WTC11 (cell line): ENCODE data around the gene CNTNAP5. TPM values are rescaled to one million over a fixed set of nuclear protein-coding genes. Genes with fewer than 3 reads are reported as not detected.

ENCODE experiments used
- ATAC-seq: fragments of 200-7000 bp; cut with Tn5 transposase; 2 replicates; pipeline ENCODE4 v1.10.0; 2021; ENCODE audit warnings: mild to moderate bottlenecking, moderate library complexity
- CTCF ChIA-PET: fragments of 300-600 bp; sonication (Branson Sonifier 250); formaldehyde crosslinking; loops from one replicate; lab custom pipeline; 2021; ENCODE audit warnings: antibody characterized with exemption; lab: Charles Lee
- POLR2A ChIA-PET: fragments of 350-600 bp; sonication (Branson Sonifier 250); formaldehyde crosslinking; loops from one replicate; lab custom pipeline; 2021; ENCODE audit warnings: antibody characterized with exemption; lab: Charles Lee
- DNase-seq: peaks from one replicate; pipeline ENCODE4 v3.0.0; 2021; ENCODE audit warnings: low spot score
- H3K27ac Mint-ChIP-seq: 2 replicates; pipeline ENCODE4 v1.8.0; 2021; ENCODE audit warnings: mixed read lengths
- H3K27me3 Mint-ChIP-seq: 2 replicates; pipeline ENCODE4 v1.8.0; 2021; ENCODE audit warnings: low read depth, mild to moderate bottlenecking, moderate library complexity, mixed read lengths
- H3K36me3 Mint-ChIP-seq: 2 replicates; pipeline ENCODE4 v1.8.0; 2021; ENCODE audit warnings: mixed read lengths
- H3K4me1 Mint-ChIP-seq: 2 replicates; pipeline ENCODE4 v1.8.0; 2022; ENCODE audit warnings: mixed read lengths
- H3K4me3 Mint-ChIP-seq: 2 replicates; pipeline ENCODE4 v1.8.0; 2021; ENCODE audit warnings: mild to moderate bottlenecking, moderate library complexity, mixed read lengths
- H3K9me3 Mint-ChIP-seq: 2 replicates; pipeline ENCODE4 v1.8.0; 2021; ENCODE audit warnings: mixed read lengths
- ATF1 ChIP-seq: sonication (generic); formaldehyde crosslinking; IDR thresholded peaks from 2 replicates; pipeline ENCODE4 v1.8.1; 2023; ENCODE audit warnings: mild to moderate bottlenecking, moderate library complexity, missing genetic modification reagents
- CREB1 ChIP-seq: sonication (generic); formaldehyde crosslinking; IDR thresholded peaks from 2 replicates; pipeline ENCODE4 v1.8.0; 2023; ENCODE audit warnings: mild to moderate bottlenecking, missing genetic modification reagents
- ELF4 ChIP-seq: sonication (generic); formaldehyde crosslinking; IDR thresholded peaks from 2 replicates; pipeline ENCODE4 v1.8.1; 2022; ENCODE audit warnings: low read depth, mild to moderate bottlenecking, moderate library complexity, missing genetic modification reagents
- EMX1 ChIP-seq: fragments of 250-450 bp; sonication (Bioruptor Pico); IDR thresholded peaks from 2 replicates; pipeline ENCODE4 v1.8.0; 2021; ENCODE audit warnings: mild to moderate bottlenecking
- FOXJ3 ChIP-seq: sonication (generic); formaldehyde crosslinking; IDR thresholded peaks from 2 replicates; pipeline ENCODE4 v1.9.0; 2021; ENCODE audit warnings: missing genetic modification reagents, mild to moderate bottlenecking, borderline replicate concordance
- FOXP1 ChIP-seq: sonication (generic); formaldehyde crosslinking; IDR thresholded peaks from 2 replicates; pipeline ENCODE4 v1.8.0; 2022; ENCODE audit warnings: missing genetic modification reagents, mild to moderate bottlenecking, moderate library complexity, borderline replicate concordance
- GABPB1 ChIP-seq: sonication (generic); formaldehyde crosslinking; IDR thresholded peaks from 2 replicates; pipeline ENCODE4 v1.8.1; 2023; ENCODE audit warnings: mild to moderate bottlenecking, missing genetic modification reagents
- GTF2I ChIP-seq: fragments of 250-450 bp; sonication (Bioruptor Pico); conservative IDR thresholded peaks from 2 replicates; pipeline ENCODE4 v1.4.0; 2021; ENCODE audit warnings: mild to moderate bottlenecking
- OVOL2 ChIP-seq: fragments of 250-450 bp; sonication (Bioruptor Pico); IDR thresholded peaks from 2 replicates; pipeline ENCODE4 v1.9.0; 2021; ENCODE audit warnings: mild to moderate bottlenecking, borderline replicate concordance
- RORB ChIP-seq: fragments of 250-450 bp; sonication (Bioruptor Pico); IDR thresholded peaks from 2 replicates; pipeline ENCODE4 v1.9.0; 2021; ENCODE audit warnings: mild to moderate bottlenecking
- TCF7 ChIP-seq: sonication (generic); formaldehyde crosslinking; IDR thresholded peaks from 2 replicates; pipeline ENCODE4 v1.8.0; 2022; ENCODE audit warnings: mild to moderate bottlenecking, low read depth, missing genetic modification reagents, moderate library complexity
- TP53 ChIP-seq: sonication (generic); formaldehyde crosslinking; IDR thresholded peaks from 2 replicates; pipeline ENCODE4 v1.8.1; 2023; ENCODE audit warnings: mild to moderate bottlenecking, missing genetic modification reagents
- ZNF416 ChIP-seq: fragments of 250-450 bp; sonication (Bioruptor Pico); IDR thresholded peaks from 2 replicates; pipeline ENCODE4 v1.9.0; 2021; ENCODE audit warnings: mild to moderate bottlenecking, inconsistent platforms
- total RNA-seq: library from RNA; stranded (reverse); gene quantifications from 3 replicates; pipeline ENCODE4 v1.2.3, GENCODE V29; 2021
- TF ChIP-seq, protein P1 (sequence below): fragments of 250-450 bp; sonication (Bioruptor Pico); IDR thresholded peaks from 2 replicates; pipeline ENCODE4 v1.8.0; 2021; ENCODE audit warnings: mild to moderate bottlenecking
- TF ChIP-seq, protein P2 (sequence below): sonication (generic); formaldehyde crosslinking; IDR thresholded peaks from 2 replicates; pipeline ENCODE4 v1.8.0; 2023; ENCODE audit warnings: mild to moderate bottlenecking, missing genetic modification reagents
- TF ChIP-seq, protein P3 (sequence below): sonication (generic); formaldehyde crosslinking; IDR thresholded peaks from 2 replicates; pipeline ENCODE4 v1.8.1; 2023; ENCODE audit warnings: mild to moderate bottlenecking, missing genetic modification reagents, borderline replicate concordance
- TF ChIP-seq, protein P4 (sequence below): sonication (generic); formaldehyde crosslinking; IDR thresholded peaks from 2 replicates; pipeline ENCODE4 v1.8.1; 2023; ENCODE audit warnings: mild to moderate bottlenecking, missing genetic modification reagents
- TF ChIP-seq, protein P5 (sequence below): fragments of 250-450 bp; sonication (Bioruptor Pico); IDR thresholded peaks from 2 replicates; pipeline ENCODE4 v2.1.2; 2022; ENCODE audit warnings: mild to moderate bottlenecking, moderate library complexity
- TF ChIP-seq, protein P6 (sequence below): fragments of 250-450 bp; sonication (Bioruptor Pico); IDR thresholded peaks from 2 replicates; pipeline ENCODE4 v1.9.0; 2021; ENCODE audit warnings: moderate library complexity, mild to moderate bottlenecking, inconsistent platforms, borderline replicate concordance
- TF ChIP-seq, protein P7 (sequence below): sonication (generic); formaldehyde crosslinking; IDR thresholded peaks from 2 replicates; pipeline ENCODE4 v1.8.1; 2023; ENCODE audit warnings: mild to moderate bottlenecking, missing genetic modification reagents, moderate library complexity
- TF ChIP-seq, protein P8 (sequence below): sonication (generic); formaldehyde crosslinking; IDR thresholded peaks from 2 replicates; pipeline ENCODE4 v1.8.0; 2022; ENCODE audit warnings: mild to moderate bottlenecking, missing genetic modification reagents
- TF ChIP-seq, protein P9 (sequence below): sonication (generic); formaldehyde crosslinking; IDR thresholded peaks from 2 replicates; pipeline ENCODE4 v1.8.1; 2022; ENCODE audit warnings: low read depth, mild to moderate bottlenecking, moderate library complexity, missing genetic modification reagents, borderline replicate concordance

CNTNAP5 gene
- total RNA-seq, 1 experiment from 2014 or later: 0.22 TPM

DNA sequence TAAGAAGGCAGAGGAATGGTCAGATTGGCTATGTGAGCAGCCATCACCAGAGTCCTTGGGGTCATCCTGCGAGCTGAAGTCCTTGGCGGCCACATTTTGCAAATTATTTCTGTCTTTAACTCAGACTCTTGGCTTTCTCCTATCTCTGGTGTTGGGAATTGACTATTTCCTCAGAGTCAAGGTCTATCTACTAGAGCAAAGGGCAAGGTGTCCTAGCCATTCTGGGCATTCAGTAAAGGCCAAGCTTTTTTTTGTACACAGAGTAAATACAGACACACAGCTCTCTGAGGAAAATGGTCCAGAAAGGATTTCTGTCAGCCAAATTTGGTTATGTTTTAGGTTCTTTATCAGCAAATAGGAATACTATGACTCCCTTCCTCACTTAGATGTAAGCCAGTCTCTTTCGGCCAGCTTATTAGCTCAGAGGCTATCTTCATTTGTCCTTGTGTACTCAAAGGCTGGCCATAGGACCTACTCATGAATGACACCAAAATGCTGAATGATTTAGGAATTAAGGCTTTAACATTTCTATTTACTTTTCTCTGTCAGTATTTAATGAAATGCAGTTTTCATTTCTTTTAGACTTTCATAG lies 146.5 kb downstream of the CNTNAP5 start (continued):
- TF ChIP-seq, protein P1, sequence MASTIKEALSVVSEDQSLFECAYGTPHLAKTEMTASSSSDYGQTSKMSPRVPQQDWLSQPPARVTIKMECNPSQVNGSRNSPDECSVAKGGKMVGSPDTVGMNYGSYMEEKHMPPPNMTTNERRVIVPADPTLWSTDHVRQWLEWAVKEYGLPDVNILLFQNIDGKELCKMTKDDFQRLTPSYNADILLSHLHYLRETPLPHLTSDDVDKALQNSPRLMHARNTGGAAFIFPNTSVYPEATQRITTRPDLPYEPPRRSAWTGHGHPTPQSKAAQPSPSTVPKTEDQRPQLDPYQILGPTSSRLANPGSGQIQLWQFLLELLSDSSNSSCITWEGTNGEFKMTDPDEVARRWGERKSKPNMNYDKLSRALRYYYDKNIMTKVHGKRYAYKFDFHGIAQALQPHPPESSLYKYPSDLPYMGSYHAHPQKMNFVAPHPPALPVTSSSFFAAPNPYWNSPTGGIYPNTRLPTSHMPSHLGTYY (CRISPR knock-in tag): no peak
- TF ChIP-seq ZNF416 (CRISPR knock-in tag): no peak
- no peak for TF ChIP-seq EMX1 (CRISPR knock-in tag)
- no peak for TF ChIP-seq CREB1 (CRISPR knock-in tag)

DNA sequence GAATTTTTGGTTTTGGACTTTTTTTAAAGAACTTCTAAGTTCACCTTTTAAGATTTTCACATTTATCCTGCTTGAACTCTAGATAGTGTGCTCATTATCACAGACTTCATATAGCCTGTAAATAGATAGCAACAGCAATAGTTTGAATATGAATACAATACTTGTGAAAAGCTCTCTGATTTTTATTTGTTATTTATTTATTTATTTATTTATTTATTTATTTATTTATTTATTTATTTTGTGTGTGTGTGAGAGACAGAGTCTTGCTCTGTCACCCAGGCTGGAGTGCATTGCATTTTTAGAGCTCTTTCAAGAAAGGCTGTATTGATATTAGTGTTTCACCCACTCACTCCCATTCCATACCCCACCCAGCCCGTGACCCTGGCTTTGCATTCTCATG lies 153.6 kb downstream of the CNTNAP5 start:
- Mint-ChIP-seq H3K4me1 (peaks cover 4% of the 10 kb centered on the region), H3K36me3 (peaks cover 4% of the 10 kb centered on the region; the same call in 1 of the 2 replicates), H3K27me3 (no peaks in the 10 kb centered on the region), H3K27ac (no peak overlapping the region), H3K4me3 (no peak overlapping the region), H3K9me3 (peaks cover 8% of the 10 kb centered on the region)
- DNase-seq (no peak), ATAC-seq (no peak)
- CTCF ChIA-PET: no interaction called here
- POLR2A ChIA-PET: no interaction called here
- TF ChIP-seq TCF7 (CRISPR knock-in tag): no peak
- TF ChIP-seq, protein P2, sequence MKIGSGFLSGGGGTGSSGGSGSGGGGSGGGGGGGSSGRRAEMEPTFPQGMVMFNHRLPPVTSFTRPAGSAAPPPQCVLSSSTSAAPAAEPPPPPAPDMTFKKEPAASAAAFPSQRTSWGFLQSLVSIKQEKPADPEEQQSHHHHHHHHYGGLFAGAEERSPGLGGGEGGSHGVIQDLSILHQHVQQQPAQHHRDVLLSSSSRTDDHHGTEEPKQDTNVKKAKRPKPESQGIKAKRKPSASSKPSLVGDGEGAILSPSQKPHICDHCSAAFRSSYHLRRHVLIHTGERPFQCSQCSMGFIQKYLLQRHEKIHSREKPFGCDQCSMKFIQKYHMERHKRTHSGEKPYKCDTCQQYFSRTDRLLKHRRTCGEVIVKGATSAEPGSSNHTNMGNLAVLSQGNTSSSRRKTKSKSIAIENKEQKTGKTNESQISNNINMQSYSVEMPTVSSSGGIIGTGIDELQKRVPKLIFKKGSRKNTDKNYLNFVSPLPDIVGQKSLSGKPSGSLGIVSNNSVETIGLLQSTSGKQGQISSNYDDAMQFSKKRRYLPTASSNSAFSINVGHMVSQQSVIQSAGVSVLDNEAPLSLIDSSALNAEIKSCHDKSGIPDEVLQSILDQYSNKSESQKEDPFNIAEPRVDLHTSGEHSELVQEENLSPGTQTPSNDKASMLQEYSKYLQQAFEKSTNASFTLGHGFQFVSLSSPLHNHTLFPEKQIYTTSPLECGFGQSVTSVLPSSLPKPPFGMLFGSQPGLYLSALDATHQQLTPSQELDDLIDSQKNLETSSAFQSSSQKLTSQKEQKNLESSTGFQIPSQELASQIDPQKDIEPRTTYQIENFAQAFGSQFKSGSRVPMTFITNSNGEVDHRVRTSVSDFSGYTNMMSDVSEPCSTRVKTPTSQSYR (CRISPR knock-in tag): no peak
- TF ChIP-seq, protein P3, sequence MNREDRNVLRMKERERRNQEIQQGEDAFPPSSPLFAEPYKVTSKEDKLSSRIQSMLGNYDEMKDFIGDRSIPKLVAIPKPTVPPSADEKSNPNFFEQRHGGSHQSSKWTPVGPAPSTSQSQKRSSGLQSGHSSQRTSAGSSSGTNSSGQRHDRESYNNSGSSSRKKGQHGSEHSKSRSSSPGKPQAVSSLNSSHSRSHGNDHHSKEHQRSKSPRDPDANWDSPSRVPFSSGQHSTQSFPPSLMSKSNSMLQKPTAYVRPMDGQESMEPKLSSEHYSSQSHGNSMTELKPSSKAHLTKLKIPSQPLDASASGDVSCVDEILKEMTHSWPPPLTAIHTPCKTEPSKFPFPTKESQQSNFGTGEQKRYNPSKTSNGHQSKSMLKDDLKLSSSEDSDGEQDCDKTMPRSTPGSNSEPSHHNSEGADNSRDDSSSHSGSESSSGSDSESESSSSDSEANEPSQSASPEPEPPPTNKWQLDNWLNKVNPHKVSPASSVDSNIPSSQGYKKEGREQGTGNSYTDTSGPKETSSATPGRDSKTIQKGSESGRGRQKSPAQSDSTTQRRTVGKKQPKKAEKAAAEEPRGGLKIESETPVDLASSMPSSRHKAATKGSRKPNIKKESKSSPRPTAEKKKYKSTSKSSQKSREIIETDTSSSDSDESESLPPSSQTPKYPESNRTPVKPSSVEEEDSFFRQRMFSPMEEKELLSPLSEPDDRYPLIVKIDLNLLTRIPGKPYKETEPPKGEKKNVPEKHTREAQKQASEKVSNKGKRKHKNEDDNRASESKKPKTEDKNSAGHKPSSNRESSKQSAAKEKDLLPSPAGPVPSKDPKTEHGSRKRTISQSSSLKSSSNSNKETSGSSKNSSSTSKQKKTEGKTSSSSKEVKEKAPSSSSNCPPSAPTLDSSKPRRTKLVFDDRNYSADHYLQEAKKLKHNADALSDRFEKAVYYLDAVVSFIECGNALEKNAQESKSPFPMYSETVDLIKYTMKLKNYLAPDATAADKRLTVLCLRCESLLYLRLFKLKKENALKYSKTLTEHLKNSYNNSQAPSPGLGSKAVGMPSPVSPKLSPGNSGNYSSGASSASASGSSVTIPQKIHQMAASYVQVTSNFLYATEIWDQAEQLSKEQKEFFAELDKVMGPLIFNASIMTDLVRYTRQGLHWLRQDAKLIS (CRISPR knock-in tag): no peak
- no peak for TF ChIP-seq FOXJ3 (CRISPR knock-in tag)
- no peak for TF ChIP-seq ELF4 (CRISPR knock-in tag)
- TF ChIP-seq GTF2I (CRISPR knock-in tag): no peak
- TF ChIP-seq ATF1 (CRISPR knock-in tag): no peak
- TF ChIP-seq, protein P4, sequence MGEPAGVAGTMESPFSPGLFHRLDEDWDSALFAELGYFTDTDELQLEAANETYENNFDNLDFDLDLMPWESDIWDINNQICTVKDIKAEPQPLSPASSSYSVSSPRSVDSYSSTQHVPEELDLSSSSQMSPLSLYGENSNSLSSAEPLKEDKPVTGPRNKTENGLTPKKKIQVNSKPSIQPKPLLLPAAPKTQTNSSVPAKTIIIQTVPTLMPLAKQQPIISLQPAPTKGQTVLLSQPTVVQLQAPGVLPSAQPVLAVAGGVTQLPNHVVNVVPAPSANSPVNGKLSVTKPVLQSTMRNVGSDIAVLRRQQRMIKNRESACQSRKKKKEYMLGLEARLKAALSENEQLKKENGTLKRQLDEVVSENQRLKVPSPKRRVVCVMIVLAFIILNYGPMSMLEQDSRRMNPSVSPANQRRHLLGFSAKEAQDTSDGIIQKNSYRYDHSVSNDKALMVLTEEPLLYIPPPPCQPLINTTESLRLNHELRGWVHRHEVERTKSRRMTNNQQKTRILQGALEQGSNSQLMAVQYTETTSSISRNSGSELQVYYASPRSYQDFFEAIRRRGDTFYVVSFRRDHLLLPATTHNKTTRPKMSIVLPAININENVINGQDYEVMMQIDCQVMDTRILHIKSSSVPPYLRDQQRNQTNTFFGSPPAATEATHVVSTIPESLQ: no peak
- TF ChIP-seq OVOL2 (CRISPR knock-in tag): no peak
- TF ChIP-seq, protein P5, sequence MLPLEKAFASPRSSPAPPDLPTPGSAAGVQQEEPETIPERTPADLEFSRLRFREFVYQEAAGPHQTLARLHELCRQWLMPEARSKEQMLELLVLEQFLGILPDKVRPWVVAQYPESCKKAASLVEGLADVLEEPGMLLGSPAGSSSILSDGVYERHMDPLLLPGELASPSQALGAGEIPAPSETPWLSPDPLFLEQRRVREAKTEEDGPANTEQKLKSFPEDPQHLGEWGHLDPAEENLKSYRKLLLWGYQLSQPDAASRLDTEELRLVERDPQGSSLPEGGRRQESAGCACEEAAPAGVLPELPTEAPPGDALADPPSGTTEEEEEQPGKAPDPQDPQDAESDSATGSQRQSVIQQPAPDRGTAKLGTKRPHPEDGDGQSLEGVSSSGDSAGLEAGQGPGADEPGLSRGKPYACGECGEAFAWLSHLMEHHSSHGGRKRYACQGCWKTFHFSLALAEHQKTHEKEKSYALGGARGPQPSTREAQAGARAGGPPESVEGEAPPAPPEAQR (CRISPR knock-in tag): no peak
- TF ChIP-seq FOXP1: no peak
- TF ChIP-seq, protein P6, sequence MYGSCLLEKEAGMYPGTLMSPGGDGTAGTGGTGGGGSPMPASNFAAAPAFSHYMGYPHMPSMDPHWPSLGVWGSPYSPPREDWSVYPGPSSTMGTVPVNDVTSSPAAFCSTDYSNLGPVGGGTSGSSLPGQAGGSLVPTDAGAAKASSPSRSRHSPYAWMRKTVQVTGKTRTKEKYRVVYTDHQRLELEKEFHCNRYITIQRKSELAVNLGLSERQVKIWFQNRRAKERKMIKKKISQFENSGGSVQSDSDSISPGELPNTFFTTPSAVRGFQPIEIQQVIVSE: no peak
- no peak for TF ChIP-seq GABPB1 (CRISPR knock-in tag)
- TF ChIP-seq, protein P7, sequence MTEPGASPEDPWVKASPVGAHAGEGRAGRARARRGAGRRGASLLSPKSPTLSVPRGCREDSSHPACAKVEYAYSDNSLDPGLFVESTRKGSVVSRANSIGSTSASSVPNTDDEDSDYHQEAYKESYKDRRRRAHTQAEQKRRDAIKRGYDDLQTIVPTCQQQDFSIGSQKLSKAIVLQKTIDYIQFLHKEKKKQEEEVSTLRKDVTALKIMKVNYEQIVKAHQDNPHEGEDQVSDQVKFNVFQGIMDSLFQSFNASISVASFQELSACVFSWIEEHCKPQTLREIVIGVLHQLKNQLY (CRISPR knock-in tag): no peak
- no peak for TF ChIP-seq TP53
- TF ChIP-seq, protein P8, sequence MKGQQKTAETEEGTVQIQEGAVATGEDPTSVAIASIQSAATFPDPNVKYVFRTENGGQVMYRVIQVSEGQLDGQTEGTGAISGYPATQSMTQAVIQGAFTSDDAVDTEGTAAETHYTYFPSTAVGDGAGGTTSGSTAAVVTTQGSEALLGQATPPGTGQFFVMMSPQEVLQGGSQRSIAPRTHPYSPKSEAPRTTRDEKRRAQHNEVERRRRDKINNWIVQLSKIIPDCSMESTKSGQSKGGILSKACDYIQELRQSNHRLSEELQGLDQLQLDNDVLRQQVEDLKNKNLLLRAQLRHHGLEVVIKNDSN (CRISPR knock-in tag): no peak
- TF ChIP-seq RORB (CRISPR knock-in tag): no peak
- TF ChIP-seq, protein P9, sequence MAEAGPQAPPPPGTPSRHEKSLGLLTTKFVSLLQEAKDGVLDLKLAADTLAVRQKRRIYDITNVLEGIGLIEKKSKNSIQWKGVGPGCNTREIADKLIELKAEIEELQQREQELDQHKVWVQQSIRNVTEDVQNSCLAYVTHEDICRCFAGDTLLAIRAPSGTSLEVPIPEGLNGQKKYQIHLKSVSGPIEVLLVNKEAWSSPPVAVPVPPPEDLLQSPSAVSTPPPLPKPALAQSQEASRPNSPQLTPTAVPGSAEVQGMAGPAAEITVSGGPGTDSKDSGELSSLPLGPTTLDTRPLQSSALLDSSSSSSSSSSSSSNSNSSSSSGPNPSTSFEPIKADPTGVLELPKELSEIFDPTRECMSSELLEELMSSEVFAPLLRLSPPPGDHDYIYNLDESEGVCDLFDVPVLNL (CRISPR knock-in tag): no peak
